CD8-positive, alpha-beta memory T cell (primary cell): ENCODE results near the gene ALDH3B1. TPM values are rescaled to one million over a fixed set of nuclear protein-coding genes. Genes with fewer than 3 reads are reported as not detected.
A peak's percentile ranks its signal among the peaks of the same experiment; 100 is the strongest.

ENCODE experiments used
- CTCF ChIA-PET: fragments of 350-600 bp; sonication (Branson Sonifier 250); formaldehyde crosslinking; loops from one replicate; lab custom pipeline; 2021; ENCODE audit warnings: antibody characterized with exemption; lab: Charles Lee
- POLR2A ChIA-PET: fragments of 350-600 bp; sonication (Branson Sonifier 250); formaldehyde crosslinking; loops from one replicate; lab custom pipeline; 2021; ENCODE audit warnings: antibody characterized with exemption; lab: Charles Lee
- DNase-seq, 5 donors: peaks; one replicate each; pipeline versions ENCODE4 v3.0.0 to v3.0.0-alpha.2; 2020 to 2022; ENCODE audit warnings: mixed read lengths in 1 of 5
- H3K27ac ChIP-seq: one replicate; pipeline ENCODE4 v1.7.0; 2013; ENCODE audit warnings: low read depth, mild to moderate bottlenecking, low read length, moderate library complexity
- H3K27me3 ChIP-seq: 2 replicates; pipeline ENCODE4 v1.7.0; 2013; ENCODE audit warnings: low read length, mild to moderate bottlenecking; ENCODE audit not compliant: insufficient read depth, poor library complexity, severe bottlenecking
- H3K36me3 ChIP-seq: 2 replicates; pipeline ENCODE4 v1.7.0; 2013; ENCODE audit warnings: mild to moderate bottlenecking, low read length, moderate library complexity; ENCODE audit not compliant: insufficient read depth
- H3K4me1 ChIP-seq: 2 replicates; pipeline ENCODE4 v1.7.0; 2013; ENCODE audit warnings: mild to moderate bottlenecking, low read length, moderate library complexity; ENCODE audit not compliant: insufficient read depth
- H3K4me3 ChIP-seq: 2 replicates; pipeline ENCODE4 v1.7.0; 2013; ENCODE audit warnings: mild to moderate bottlenecking, low read length
- H3K9me3 ChIP-seq: 2 replicates; pipeline ENCODE4 v1.7.0; 2013; ENCODE audit warnings: mild to moderate bottlenecking, low read length
- H3K27ac Mint-ChIP-seq, 8 donors: one replicate each; pipeline ENCODE4 v1.8.0; 2020 to 2021; ENCODE audit warnings: mixed read lengths in 8 of 8, mild to moderate bottlenecking in 6 of 8, inconsistent platforms in 3 of 8, moderate library complexity in 3 of 8
- H3K27me3 Mint-ChIP-seq, 2 donors: one replicate each; pipeline ENCODE4 v1.8.0; 2020 to 2021; ENCODE audit warnings: mixed read lengths in 2 of 2, mild to moderate bottlenecking in 1 of 2, moderate library complexity in 1 of 2
- H3K36me3 Mint-ChIP-seq, 3 donors: one replicate each; pipeline ENCODE4 v1.8.0; 2020 to 2021; ENCODE audit warnings: mixed read lengths in 3 of 3, inconsistent platforms in 1 of 3, mild to moderate bottlenecking in 1 of 3
- H3K4me1 Mint-ChIP-seq, 3 donors: one replicate each; pipeline ENCODE4 v1.8.0; 2020 to 2021; ENCODE audit warnings: mixed read lengths in 3 of 3, inconsistent platforms in 1 of 3, mild to moderate bottlenecking in 1 of 3
- H3K4me3 Mint-ChIP-seq, 7 donors: one replicate each; pipeline ENCODE4 v1.8.0; 2020 to 2021; ENCODE audit warnings: mixed read lengths in 7 of 7, mild to moderate bottlenecking in 6 of 7, moderate library complexity in 4 of 7, inconsistent platforms in 2 of 7
- H3K9me3 Mint-ChIP-seq, 5 donors: one replicate each; pipeline ENCODE4 v1.8.0; 2020 to 2022; ENCODE audit warnings: mixed read lengths in 5 of 5, mild to moderate bottlenecking in 3 of 5, moderate library complexity in 2 of 5, inconsistent platforms in 1 of 5
- polyA plus RNA-seq: library from polyadenylated mRNA; unstranded; fragments of 300-500 nt; fragmentation: Illumina TruSeq; gene quantifications from one replicate; pipeline ENCODE4 v1.2.3, GENCODE V29; 2021
- total RNA-seq, 2 experiments: library from RNA; stranded (reverse); gene quantifications; one replicate each; pipeline ENCODE4 v1.2.3, GENCODE V29; 2021

ALDH3B1 gene
- total and polyA plus RNA-seq, 3 experiments from 2014 or later, result 0.12 to 0.33 (median 0.20) TPM

DNA sequence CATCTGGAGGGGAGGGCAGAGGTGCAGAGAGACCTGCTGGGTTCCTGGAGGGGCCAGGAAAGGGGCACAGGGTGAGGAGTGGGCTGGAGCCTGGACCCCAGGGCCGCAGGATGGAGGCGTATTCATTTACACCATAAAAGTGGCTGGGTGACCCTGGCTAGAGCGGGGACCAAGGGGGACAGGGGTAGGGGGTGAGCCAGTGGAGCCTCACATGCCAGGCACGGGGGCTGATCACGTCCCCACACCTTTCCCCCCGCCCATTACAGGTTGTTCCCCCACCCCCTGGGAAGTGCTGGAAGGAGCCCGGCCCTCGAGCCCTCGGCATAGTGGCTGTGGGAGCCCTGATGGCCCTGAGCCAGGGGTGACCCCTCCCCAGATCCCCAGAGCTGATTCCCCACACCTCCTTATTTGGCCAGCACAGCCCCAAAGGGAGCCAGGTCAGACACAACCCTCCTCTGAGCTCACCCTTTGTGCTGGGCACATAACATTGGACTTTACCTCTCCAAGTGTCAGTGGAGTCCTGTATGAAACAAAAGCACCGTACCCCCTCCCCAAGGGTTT is 29.5 kb downstream of the ALDH3B1 start:
- H3K27me3 ChIP-seq, result no peaks in the 10 kb centered on the region
- Mint-ChIP-seq H3K36me3 (peaks cover 0 to 27% (median 0%) of the 10 kb centered on the region in 3 donors), H3K27ac (peak overlapping the region; percentile 90 to 98 (median 95)), H3K27me3 (no peaks in the 10 kb centered on the region), H3K4me3 (peak overlapping the region; percentile 88 to 98 (median 92)), H3K9me3 (no peaks in the 10 kb centered on the region), H3K4me1 (peaks cover 21 to 40% (median 25%) of the 10 kb centered on the region in 3 donors)
- ChIA-PET CTCF (no interaction called here), POLR2A (interaction anchor here (1.0 to 2.5 kb wide), 4 partner anchors 9 to 801 kb away, joined by 3 to 7 read pairs (median 4); partner anchors contain the start of genes NDUFS8 and UNC93B1)
- no peaks in the 10 kb centered on the region for H3K36me3 ChIP-seq
- H3K4me3 ChIP-seq, result peak overlapping the region; percentile 71
- peak in 1 of 5 donors; percentile 50 for DNase-seq
- H3K9me3 ChIP-seq, result no peaks in the 10 kb centered on the region
- peaks cover 47% of the 10 kb centered on the region for H3K4me1 ChIP-seq
- peak overlapping the region; percentile 92 for H3K27ac ChIP-seq

DNA sequence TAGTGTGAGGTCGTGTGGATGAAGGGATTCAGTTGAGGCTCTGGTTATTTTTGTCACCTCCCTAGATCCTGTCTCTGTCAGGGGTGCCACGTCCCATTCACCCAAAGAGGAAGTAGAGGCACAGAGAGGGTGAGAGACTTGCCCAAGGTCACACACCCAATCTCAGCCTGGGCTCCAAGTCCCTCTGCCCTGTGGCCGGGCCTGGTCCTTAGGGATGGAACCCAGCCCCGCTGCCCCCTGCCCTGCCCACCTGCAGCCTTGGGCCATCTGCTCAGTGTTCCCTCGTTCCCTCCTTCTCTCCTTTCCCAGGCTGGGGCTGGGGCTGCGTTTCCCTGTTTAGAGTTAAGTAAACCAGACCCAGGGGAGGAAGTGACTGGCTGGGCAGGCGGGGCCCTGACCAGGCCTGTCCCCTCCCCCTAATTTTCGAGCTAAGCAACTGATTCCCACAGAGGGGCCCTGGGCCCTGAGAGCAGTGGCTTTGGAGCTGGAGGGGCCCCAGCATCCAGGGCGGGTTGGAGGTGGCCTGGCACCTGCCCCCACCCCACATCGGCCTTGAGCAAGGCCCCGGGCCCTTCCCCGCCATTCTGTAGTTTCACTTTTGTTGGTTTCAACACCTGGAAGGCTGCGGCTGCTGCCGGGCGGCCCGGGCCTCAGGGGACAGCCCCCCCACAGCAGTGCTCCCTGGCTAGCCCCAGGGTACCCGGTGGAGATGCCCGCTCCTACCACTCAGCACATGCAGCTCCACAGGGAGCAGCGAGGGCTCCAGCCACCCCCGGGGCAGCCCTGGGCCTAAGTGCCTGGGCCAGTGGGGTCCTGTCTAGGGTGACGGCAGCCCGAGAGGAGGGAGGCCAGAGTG is 30.2 kb downstream of the ALDH3B1 start:
- CTCF ChIA-PET, result no interaction called here
- Histone ChIP-seq H3K27me3 (no peaks in the 10 kb centered on the region), H3K4me3 (peak overlapping the region; percentile 71), H3K9me3 (no peaks in the 10 kb centered on the region), H3K36me3 (no peaks in the 10 kb centered on the region), H3K27ac (peak overlapping the region; percentile 92), H3K4me1 (peaks cover 47% of the 10 kb centered on the region)
- Mint-ChIP-seq H3K36me3 (peaks cover 0 to 29% (median 0%) of the 10 kb centered on the region in 3 donors), H3K4me1 (peaks cover 21 to 40% (median 25%) of the 10 kb centered on the region in 3 donors), H3K27ac (peak overlapping the region; percentile 90 to 98 (median 95)), H3K27me3 (no peaks in the 10 kb centered on the region), H3K4me3 (peak overlapping the region; percentile 88 to 98 (median 92)), H3K9me3 (no peaks in the 10 kb centered on the region)
- POLR2A ChIA-PET, result interaction anchor here (0.6 to 2.5 kb wide), 4 partner anchors 10 to 801 kb away, joined by 3 to 7 read pairs (median 4); partner anchors contain the start of gene NDUFS8
- peak in 4 of 5 donors; percentile 25 to 70 (median 59) for DNase-seq

DNA sequence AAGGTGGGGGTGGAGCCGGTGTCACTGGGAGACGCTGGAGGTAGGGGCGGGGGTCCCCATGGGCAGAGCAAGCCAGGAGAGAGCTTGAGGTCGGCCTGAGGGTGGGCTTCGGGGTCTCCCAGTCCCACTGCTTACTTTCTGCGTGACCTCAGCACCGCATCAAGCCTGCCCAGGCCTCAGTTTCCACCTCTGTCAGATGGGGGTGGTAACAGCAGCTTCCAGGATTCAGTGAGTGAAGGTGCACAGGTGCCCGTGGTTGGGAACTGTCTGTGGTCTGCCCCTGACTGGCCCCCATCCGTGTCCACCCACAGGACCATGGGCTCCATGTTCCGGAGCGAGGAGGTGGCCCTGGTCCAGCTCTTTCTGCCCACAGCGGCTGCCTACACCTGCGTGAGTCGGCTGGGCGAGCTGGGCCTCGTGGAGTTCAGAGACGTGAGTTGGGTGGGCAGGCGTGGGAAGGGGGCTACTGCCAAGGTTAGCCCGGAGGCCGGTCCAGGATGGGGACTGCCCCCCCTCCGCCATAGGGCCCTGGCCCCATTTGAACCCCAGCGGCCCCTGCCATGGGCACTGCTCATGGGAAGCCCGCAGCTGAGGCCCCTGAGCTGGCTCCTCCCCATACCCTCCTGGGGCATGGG is 30.9 kb downstream of the ALDH3B1 start:
- Histone ChIP-seq H3K9me3 (no peaks in the 10 kb centered on the region), H3K4me3 (peak overlapping the region; percentile 71), H3K36me3 (no peaks in the 10 kb centered on the region), H3K27me3 (no peaks in the 10 kb centered on the region), H3K4me1 (peaks cover 47% of the 10 kb centered on the region), H3K27ac (peak overlapping the region; percentile 92)
- ChIA-PET POLR2A (interaction anchor here (0.6 to 2.5 kb wide), 3 partner anchors 10 to 13 kb away, joined by 3 to 7 read pairs (median 4); partner anchors contain the start of gene NDUFS8), CTCF (no interaction called here)
- Mint-ChIP-seq H3K4me3 (peak overlapping the region; percentile 88 to 98 (median 92)), H3K9me3 (no peaks in the 10 kb centered on the region), H3K4me1 (peaks cover 21 to 40% (median 25%) of the 10 kb centered on the region in 3 donors), H3K27me3 (no peaks in the 10 kb centered on the region), H3K27ac (peak overlapping the region; percentile 90 to 98 (median 95)), H3K36me3 (peaks cover 0 to 32% (median 0%) of the 10 kb centered on the region in 3 donors)
- DNase-seq, result peak in 1 of 5 donors; percentile 48

DNA sequence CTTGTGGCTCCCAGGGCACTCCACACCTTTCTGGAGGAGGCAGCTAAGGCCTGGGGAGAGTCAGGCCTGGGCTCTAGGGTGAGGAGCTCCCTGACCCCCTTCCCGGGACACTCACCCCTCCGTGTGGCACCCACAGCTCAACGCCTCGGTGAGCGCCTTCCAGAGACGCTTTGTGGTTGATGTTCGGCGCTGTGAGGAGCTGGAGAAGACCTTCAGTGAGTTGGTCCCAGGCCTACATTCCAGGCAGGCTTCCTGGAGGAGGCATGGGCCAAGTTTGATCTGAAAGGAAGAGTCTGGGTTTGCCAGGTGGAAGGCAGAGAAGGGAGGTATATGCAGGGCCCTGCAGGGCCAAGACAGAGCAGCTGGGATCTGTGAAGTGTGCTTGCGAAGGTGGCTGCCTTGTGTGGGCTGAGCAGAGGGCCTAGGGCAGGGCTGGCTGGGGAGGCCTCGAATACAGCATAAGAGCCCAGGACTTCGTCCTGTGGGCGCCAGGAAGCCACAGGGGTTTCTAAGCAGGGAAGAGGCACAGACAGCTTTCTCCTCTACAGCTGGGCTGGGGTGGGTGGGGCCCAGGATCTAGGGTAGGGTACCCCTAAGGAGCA is 31.6 kb downstream of the ALDH3B1 start:
- Histone ChIP-seq H3K4me1 (peaks cover 41% of the 10 kb centered on the region), H3K9me3 (no peaks in the 10 kb centered on the region), H3K36me3 (no peaks in the 10 kb centered on the region), H3K27ac (peak overlapping the region; percentile 92), H3K27me3 (no peaks in the 10 kb centered on the region), H3K4me3 (no peak overlapping the region)
- CTCF ChIA-PET, result no interaction called here
- Mint-ChIP-seq H3K4me1 (peaks cover 19 to 34% (median 22%) of the 10 kb centered on the region in 3 donors), H3K9me3 (no peaks in the 10 kb centered on the region), H3K27ac (peak overlapping the region; percentile 51 to 87 (median 70)), H3K4me3 (peak overlapping the region; percentile 19 to 69 (median 54)), H3K27me3 (no peaks in the 10 kb centered on the region), H3K36me3 (peaks cover 0 to 37% (median 0%) of the 10 kb centered on the region in 3 donors)
- POLR2A ChIA-PET, result interaction anchor here (2.5 kb wide), 1 partner anchor 11 kb away, joined by 7 read pairs; the partner anchor contains the start of gene NDUFS8
- peak in 1 of 5 donors; percentile 33 for DNase-seq

DNA sequence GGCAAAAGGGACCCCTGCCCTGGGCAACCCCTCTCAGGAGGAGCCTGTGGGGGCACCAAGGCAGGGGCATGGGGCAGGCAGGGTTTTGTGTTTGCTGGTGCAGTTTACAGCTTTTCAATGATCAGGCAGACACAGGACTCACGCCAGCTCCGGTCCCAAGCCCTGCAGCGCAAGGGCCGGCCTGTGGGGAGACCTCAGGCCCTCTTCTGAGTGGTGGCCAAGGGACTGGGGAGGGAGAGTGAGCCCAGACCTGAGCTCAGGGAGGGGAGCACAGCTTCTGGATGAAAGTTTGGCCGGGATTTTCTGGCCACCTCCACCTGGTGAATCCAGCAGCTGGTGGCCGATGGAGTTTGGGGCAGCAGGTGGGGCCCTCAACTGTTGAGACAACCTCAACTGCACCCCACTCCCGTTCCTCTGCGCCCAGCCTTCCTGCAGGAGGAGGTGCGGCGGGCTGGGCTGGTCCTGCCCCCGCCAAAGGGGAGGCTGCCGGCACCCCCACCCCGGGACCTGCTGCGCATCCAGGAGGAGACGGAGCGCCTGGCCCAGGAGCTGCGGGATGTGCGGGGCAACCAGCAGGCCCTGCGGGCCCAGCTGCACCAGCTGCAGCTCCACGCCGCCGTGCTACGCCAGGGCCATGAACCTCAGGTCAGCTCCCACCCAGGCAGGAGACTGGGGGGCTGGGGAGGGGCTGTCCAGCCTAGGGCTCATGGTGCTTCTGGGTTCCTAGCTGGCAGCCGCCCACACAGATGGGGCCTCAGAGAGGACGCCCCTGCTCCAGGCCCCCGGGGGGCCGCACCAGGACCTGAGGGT is 32.3 kb downstream of the ALDH3B1 start:
- Mint-ChIP-seq H3K36me3 (peaks cover 0 to 38% (median 0%) of the 10 kb centered on the region in 3 donors), H3K9me3 (no peaks in the 10 kb centered on the region), H3K27ac (peak overlapping the region in 3 of 8 donors; percentile 52 to 72 (median 56)), H3K4me3 (peak overlapping the region in 1 of 7 donors; percentile 54), H3K27me3 (no peaks in the 10 kb centered on the region), H3K4me1 (peaks cover 12 to 27% (median 15%) of the 10 kb centered on the region in 3 donors)
- H3K27me3 ChIP-seq, result no peaks in the 10 kb centered on the region
- peak in 1 of 5 donors; percentile 43 for DNase-seq
- H3K27ac ChIP-seq, result peak overlapping the region; percentile 61
- peaks cover 34% of the 10 kb centered on the region for H3K4me1 ChIP-seq
- ChIA-PET CTCF (no interaction called here), POLR2A (interaction anchor here (2.5 kb wide), 1 partner anchor 12 kb away, joined by 7 read pairs; the partner anchor contains the start of gene NDUFS8)
- no peak overlapping the region for H3K4me3 ChIP-seq
- H3K9me3 ChIP-seq, result no peaks in the 10 kb centered on the region
- H3K36me3 ChIP-seq, result no peaks in the 10 kb centered on the region

DNA sequence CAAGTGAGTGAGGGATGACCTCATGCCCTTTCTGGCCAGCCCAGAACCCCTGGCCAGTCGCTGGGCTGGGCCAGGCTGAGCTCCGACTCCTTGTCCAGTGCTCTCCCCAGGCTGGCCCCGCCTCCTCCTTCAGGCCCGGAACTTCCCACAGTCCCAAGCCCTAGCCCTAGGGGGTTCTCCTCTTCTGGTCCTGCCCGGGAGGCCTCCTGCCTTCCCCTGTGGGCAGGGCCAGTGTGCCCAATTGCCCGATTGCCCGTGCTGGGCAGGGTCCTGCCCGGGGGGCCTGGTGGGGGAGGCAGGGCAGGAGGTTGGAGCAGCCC is 32.9 kb downstream of the ALDH3B1 start:
- Mint-ChIP-seq H3K4me1 (peaks cover 9 to 23% (median 12%) of the 10 kb centered on the region in 3 donors), H3K27me3 (no peaks in the 10 kb centered on the region), H3K9me3 (no peaks in the 10 kb centered on the region), H3K4me3 (no peak overlapping the region), H3K36me3 (peaks cover 0 to 43% (median 0%) of the 10 kb centered on the region in 3 donors), H3K27ac (no peak overlapping the region)
- Histone ChIP-seq H3K27ac (peak overlapping the region; percentile 61), H3K4me1 (peaks cover 29% of the 10 kb centered on the region), H3K36me3 (no peaks in the 10 kb centered on the region), H3K4me3 (no peak overlapping the region), H3K27me3 (no peaks in the 10 kb centered on the region), H3K9me3 (no peaks in the 10 kb centered on the region)
- POLR2A ChIA-PET, result no interaction called here
- CTCF ChIA-PET, result no interaction called here
- DNase-seq, result peak in 1 of 5 donors; percentile 41
